ENCODE measurements around the gene JPH2. TPM values are rescaled to one million over a fixed set of nuclear protein-coding genes. Genes with fewer than 3 reads are reported as not detected.

The JPH2 gene
- total RNA-seq, 1 donor from 2014 or later: 0.12 TPM

DNA sequence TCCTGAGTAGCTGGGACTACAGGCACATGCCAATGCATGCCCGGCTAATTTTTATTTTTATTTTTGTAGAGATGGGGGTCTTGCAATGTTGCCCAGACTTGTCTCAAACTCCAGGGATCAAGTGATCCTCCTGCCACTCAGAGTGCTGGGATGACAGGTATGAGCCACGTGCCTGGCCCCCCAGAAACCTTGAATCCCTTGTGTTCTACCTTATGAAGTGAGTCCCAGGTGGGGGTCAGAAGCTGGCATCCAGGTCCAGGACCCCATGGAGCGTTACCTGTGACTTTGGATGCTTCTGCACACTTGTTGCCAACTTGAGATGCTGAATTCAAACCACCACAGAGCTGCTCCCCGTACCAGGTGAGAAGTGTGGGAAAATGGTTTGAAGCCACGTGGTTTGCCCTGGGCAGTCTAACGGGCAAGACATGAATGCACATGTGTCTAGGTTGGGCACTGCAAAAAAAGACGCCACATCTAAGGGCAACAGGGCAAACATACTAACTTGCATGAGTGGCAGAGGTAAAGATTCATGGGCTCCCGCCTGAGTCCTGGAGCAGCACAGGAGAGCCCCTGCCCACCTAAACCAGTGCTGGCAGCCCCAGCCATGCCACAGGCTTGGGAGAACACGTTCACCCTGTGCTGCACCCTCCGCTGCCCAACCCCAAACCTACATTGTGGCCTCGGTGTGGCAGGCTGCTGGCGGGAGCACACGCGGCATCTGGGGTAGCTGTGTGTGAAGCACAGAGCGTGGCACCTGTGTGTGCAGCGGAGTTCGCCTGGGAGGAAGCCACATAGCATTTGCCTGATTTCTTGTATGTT, 101.2 kb downstream of the JPH2 start:
- Mint-ChIP-seq H3K9me3 (ENCODE audit: low read depth) (no peaks in the 10 kb centered on the region), H3K36me3 (ENCODE audit: insufficient read depth) (no peaks in the 10 kb centered on the region), H3K4me1 (ENCODE audit: low read depth) (no peaks in the 10 kb centered on the region), H3K27ac (no peak overlapping the region), H3K27me3 (no peaks in the 10 kb centered on the region), H3K4me3 (ENCODE audit: low read depth) (no peak overlapping the region)
- no peak for DNase-seq (ENCODE audit: low spot score, unreplicated experiment)
- TF ChIP-seq CTCF (IDR thresholded peaks at IDR 0.05; ENCODE audit: unreplicated experiment): no peak

DNA sequence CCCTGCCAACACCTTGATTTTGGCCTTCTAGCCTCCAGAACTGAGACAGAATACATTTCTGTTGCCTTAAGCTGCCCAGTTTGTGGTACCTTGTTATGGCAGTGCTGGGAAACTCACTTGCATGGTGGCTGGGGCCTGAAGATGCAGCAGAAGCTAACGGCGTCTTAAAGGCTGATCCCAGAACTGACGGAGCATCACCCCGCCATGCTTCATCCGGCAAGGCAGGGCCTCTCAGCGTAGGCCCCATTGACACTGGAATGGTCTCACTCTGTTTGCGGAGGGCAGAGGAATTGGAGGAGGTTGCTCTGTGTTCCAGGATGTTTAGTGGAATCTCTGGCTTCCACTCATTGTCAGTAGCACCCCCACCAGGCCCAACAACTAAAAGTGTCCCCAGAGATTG, 102.1 kb downstream of the JPH2 start:
- no peak overlapping the region for H3K27ac Mint-ChIP-seq
- no peak for DNase-seq (ENCODE audit: low spot score, unreplicated experiment)
- no peaks in the 10 kb centered on the region for H3K4me1 Mint-ChIP-seq (ENCODE audit: low read depth)
- no peaks in the 10 kb centered on the region for H3K27me3 Mint-ChIP-seq
- no peak overlapping the region for H3K4me3 Mint-ChIP-seq (ENCODE audit: low read depth)
- no peaks in the 10 kb centered on the region for H3K36me3 Mint-ChIP-seq (ENCODE audit: insufficient read depth)
- TF ChIP-seq CTCF (IDR thresholded peaks at IDR 0.05; ENCODE audit: unreplicated experiment): no peak
- no peaks in the 10 kb centered on the region for H3K9me3 Mint-ChIP-seq (ENCODE audit: low read depth)

DNA sequence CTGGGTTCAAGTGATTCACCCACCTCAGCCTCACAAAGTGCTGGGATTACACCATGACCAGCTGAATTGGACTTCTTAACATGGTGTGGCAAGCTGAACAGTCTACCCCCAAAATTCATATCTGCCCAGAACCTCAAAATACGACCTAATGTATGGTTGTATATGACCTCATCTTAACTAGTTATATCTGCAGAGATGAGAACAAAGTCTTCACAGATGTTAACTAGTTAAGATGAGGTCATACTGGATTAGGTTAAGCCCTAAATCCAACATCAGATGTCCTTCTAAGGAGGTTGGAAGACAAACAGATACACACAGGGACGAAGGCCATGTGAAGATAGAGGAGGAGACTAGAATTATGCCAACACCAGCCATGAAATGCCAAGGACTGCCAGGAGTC, 102.5 kb downstream of the JPH2 start:
- H3K4me1 Mint-ChIP-seq (ENCODE audit: low read depth): no peaks in the 10 kb centered on the region
- no peaks in the 10 kb centered on the region for H3K36me3 Mint-ChIP-seq (ENCODE audit: insufficient read depth)
- DNase-seq (ENCODE audit: low spot score, unreplicated experiment): no peak
- H3K27ac Mint-ChIP-seq: no peak overlapping the region
- no peaks in the 10 kb centered on the region for H3K27me3 Mint-ChIP-seq
- no peak overlapping the region for H3K4me3 Mint-ChIP-seq (ENCODE audit: low read depth)
- H3K9me3 Mint-ChIP-seq (ENCODE audit: low read depth): no peaks in the 10 kb centered on the region
- TF ChIP-seq CTCF (IDR thresholded peaks at IDR 0.05; ENCODE audit: unreplicated experiment): no peak

- no peak for DNase-seq (ENCODE audit: low spot score, unreplicated experiment)
- Mint-ChIP-seq H3K4me1 (ENCODE audit: low read depth) (no peaks in the 10 kb centered on the region), H3K9me3 (ENCODE audit: low read depth) (no peaks in the 10 kb centered on the region), H3K27ac (no peak overlapping the region), H3K27me3 (peaks cover under 1% of the 10 kb centered on the region), H3K4me3 (ENCODE audit: low read depth) (no peak overlapping the region), H3K36me3 (ENCODE audit: insufficient read depth) (no peaks in the 10 kb centered on the region)
- no peak for TF ChIP-seq CTCF (IDR thresholded peaks at IDR 0.05; ENCODE audit: unreplicated experiment)
Measured at GRCh38 chr20:44083220-44083933, 103.6 kb downstream of the JPH2 start.

DNA sequence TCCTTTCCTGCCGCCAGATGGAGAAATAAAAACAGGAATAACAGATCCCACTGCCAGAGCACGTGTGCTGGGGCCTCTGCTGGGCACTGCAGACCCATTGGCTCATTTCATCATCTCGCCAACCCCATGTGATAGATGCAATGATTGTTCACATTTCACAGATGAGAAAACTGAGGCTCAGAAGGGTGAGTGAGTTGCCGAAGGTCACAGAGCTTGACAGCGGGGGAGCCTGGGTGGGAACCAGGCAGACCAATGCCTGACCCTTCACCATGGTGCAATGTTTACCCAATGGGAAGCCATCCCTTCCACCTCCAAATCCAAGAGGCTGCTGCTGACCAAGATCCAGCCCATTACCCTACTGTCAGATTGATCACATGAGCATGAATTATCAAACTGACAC, 105.1 kb downstream of the JPH2 start:
- Mint-ChIP-seq H3K9me3 (ENCODE audit: low read depth) (no peaks in the 10 kb centered on the region), H3K36me3 (ENCODE audit: insufficient read depth) (no peaks in the 10 kb centered on the region), H3K27me3 (peaks cover 2% of the 10 kb centered on the region), H3K4me1 (ENCODE audit: low read depth) (no peaks in the 10 kb centered on the region), H3K27ac (no peak overlapping the region), H3K4me3 (ENCODE audit: low read depth) (no peak overlapping the region)
- TF ChIP-seq CTCF (IDR thresholded peaks at IDR 0.05; ENCODE audit: unreplicated experiment): no peak
- DNase-seq (ENCODE audit: low spot score, unreplicated experiment): no peak

Data from progenitor cell of endocrine pancreas (in vitro differentiated cells).